ENCODE data around the gene INSL4.

INSL4 gene

DNA sequence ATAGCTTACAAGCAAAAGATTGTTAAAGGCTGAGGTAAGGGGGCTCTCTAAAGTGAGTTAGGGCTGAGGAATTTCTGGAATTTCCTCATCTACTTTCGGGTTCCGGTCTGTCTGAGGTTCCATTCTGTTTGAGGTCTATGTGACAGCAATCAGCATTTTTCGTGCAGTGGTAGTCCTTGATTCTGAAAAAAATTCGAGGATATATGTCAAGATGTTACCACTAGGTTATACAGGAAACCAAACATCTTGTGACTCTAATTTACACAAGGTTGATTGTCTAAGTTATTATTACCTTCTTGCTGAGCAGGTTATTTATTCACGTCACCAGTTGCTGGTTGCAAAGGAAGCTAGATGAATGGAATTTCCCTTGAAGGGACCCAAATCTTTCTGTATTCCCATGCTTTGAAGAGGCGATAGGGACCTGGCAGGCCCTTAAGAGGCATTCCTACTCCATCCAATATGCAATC, 38.1 kb downstream of the INSL4 start:
- peak; percentile 83 for DNase-seq (ENCODE audit: low read depth)
- no peak overlapping the region for H3K4me3 ChIP-seq (replicated peaks; ENCODE audit: low read depth, low read length)
- TF ChIP-seq, protein P1, sequence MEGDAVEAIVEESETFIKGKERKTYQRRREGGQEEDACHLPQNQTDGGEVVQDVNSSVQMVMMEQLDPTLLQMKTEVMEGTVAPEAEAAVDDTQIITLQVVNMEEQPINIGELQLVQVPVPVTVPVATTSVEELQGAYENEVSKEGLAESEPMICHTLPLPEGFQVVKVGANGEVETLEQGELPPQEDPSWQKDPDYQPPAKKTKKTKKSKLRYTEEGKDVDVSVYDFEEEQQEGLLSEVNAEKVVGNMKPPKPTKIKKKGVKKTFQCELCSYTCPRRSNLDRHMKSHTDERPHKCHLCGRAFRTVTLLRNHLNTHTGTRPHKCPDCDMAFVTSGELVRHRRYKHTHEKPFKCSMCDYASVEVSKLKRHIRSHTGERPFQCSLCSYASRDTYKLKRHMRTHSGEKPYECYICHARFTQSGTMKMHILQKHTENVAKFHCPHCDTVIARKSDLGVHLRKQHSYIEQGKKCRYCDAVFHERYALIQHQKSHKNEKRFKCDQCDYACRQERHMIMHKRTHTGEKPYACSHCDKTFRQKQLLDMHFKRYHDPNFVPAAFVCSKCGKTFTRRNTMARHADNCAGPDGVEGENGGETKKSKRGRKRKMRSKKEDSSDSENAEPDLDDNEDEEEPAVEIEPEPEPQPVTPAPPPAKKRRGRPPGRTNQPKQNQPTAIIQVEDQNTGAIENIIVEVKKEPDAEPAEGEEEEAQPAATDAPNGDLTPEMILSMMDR (IDR thresholded peaks at IDR 0.05; ENCODE audit: low read length, missing control alignments): peak; percentile 1

DNA sequence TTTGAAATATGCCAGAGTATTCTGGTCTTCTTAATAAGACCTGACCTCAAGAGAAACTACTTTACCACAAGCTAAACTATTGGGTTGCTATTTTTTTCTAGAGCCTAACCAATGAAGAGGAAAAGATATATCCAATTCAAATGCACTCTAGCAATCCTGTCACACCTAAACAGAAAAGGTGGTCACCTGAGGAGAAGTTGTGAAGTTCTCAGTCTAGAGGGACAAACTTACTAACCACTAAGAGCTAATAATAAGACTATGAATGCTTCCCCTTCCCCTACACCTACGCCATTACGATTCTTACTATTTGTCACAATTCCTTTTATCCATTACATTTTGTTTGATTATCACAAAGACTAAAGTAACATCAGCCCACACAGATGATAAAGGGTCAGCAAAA, 43.6 kb downstream of the INSL4 start:
- no peak for DNase-seq (ENCODE audit: low read depth)
- H3K4me3 ChIP-seq (replicated peaks; ENCODE audit: low read depth, low read length): no peak overlapping the region
- TF ChIP-seq, protein P1 (IDR thresholded peaks at IDR 0.05; ENCODE audit: low read length, missing control alignments): no peak

DNA sequence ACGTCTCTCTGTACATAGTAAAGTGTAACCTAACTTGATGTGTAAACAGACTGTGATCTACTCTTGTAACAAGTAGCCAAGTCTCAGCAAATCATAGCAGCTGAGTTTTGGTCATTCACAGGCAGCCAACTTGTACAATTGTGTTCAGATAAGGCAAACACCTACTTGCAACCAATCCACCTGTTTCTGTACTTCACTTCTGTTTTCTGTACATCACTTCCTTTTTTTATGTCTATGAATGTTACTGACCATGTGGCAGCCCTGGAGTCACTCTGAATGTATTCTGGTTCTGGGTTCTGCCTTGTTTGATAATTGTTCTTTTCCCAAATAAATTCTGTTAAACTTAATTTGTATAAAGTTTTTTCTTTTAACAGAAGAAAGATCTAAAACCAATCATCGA, 47.3 kb downstream of the INSL4 start:
- TF ChIP-seq, protein P1 (IDR thresholded peaks at IDR 0.05; ENCODE audit: low read length, missing control alignments): no peak
- no peak overlapping the region for H3K4me3 ChIP-seq (replicated peaks; ENCODE audit: low read depth, low read length)
- no peak for DNase-seq (ENCODE audit: low read depth)
